Stimulated activated CD8-positive, alpha-beta memory T cell treated with anti-CD3 and anti-CD28 coated beads, Interleukin-12 subunit alpha, Interleukin-12 subunit beta, amount 100 ng/mL, for 24 hours (primary cell): ENCODE measurements around the gene NELL1.
"Not testable (repeated sequence)": the region's sequence is repeated elsewhere in the genome, so short reads cannot be mapped to it uniquely, and the experiment has no call there.

ENCODE experiments used
- DNase-seq: peaks from one replicate; pipeline ENCODE4 v3.0.0-alpha.2; 2020; ENCODE audit errors: extremely low read depth

Gene NELL1

GRCh38 chr11:21109341-21109740 lies 440.0 kb downstream of the NELL1 start:
- no peak for DNase-seq

- no peak for DNase-seq
Observed at GRCh38 chr11:21110415-21110814, 441.0 kb downstream of the NELL1 start.

- no peak for DNase-seq
Observed at GRCh38 chr11:21113876-21114275, 444.5 kb downstream of the NELL1 start.

GRCh38 chr11:21116009-21116408 lies 446.6 kb downstream of the NELL1 start:
- DNase-seq = no peak

GRCh38 chr11:21119411-21119810 lies 450.0 kb downstream of the NELL1 start:
- no peak for DNase-seq

- no peak for DNase-seq
Observed at GRCh38 chr11:21121991-21122390, 452.6 kb downstream of the NELL1 start.

GRCh38 chr11:21122523-21122922 lies 453.1 kb downstream of the NELL1 start:
- DNase-seq = no peak

GRCh38 chr11:21132146-21132720 lies 462.8 kb downstream of the NELL1 start:
- no peak for DNase-seq

- DNase-seq = no peak
Observed at GRCh38 chr11:21133244-21133643, 463.9 kb downstream of the NELL1 start.

- no peak for DNase-seq
Observed at GRCh38 chr11:21133722-21134121, 464.3 kb downstream of the NELL1 start.

- no peak for DNase-seq
Observed at GRCh38 chr11:21137803-21138202, 468.4 kb downstream of the NELL1 start.

- not testable (repeated sequence) for DNase-seq
Observed at GRCh38 chr11:21141557-21141956, 472.2 kb downstream of the NELL1 start.

GRCh38 chr11:21142007-21142406 lies 472.6 kb downstream of the NELL1 start:
- no peak for DNase-seq

- DNase-seq = no peak
Observed at GRCh38 chr11:21144531-21144930, 475.1 kb downstream of the NELL1 start.

GRCh38 chr11:21148376-21148775 lies 479.0 kb downstream of the NELL1 start:
- no peak for DNase-seq

GRCh38 chr11:21160140-21160539 lies 490.8 kb downstream of the NELL1 start:
- no peak for DNase-seq

- DNase-seq = no peak
Observed at GRCh38 chr11:21169639-21170038, 500.3 kb downstream of the NELL1 start.

- DNase-seq = no peak
Observed at GRCh38 chr11:21173476-21173875, 504.1 kb downstream of the NELL1 start.

GRCh38 chr11:21174781-21175180 lies 505.4 kb downstream of the NELL1 start:
- no peak for DNase-seq

GRCh38 chr11:21177379-21177778 lies 508.0 kb downstream of the NELL1 start:
- no peak for DNase-seq

GRCh38 chr11:21179770-21180169 lies 510.4 kb downstream of the NELL1 start:
- DNase-seq = no peak

GRCh38 chr11:21180182-21180581 lies 510.8 kb downstream of the NELL1 start:
- DNase-seq = no peak

GRCh38 chr11:21185959-21186358 lies 516.6 kb downstream of the NELL1 start:
- DNase-seq = no peak

- DNase-seq = no peak
Observed at GRCh38 chr11:21190181-21190580, 520.8 kb downstream of the NELL1 start.
